ENCODE results near the gene TBCA.

DNA sequence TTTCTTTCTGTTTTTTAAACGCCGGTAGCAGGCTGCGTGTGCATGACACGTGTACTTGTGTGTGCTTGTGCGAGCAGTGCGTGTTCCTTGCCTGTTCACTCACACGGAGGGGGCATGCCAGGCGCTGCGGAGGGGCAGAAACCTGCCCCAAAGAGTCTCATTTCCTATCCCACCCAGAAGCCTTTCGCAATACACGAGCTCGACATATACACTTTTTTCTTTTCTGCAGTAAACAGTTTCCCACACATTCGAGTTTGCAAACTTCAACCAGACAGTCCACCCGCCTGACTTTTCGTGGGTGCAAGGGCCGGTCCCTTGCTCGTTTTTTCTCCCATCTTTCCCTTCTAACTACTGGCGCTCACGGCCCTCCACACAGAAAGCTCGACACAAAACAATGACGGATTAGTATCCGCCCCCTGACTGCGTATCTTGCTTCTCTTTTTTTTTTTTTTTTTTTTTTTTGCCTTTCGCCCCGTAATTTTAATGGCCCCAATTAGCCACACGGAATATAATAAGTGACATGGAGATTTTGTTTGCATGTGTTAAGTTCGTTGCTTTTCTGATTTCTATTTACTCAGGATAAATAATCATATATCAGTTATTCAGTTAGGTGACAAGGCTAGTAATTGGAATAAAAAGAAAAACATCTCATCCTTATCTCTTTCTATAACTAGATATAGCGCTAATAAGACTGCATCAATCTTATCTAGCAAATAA lies 132.3 kb downstream of the TBCA start:
- TF ChIP-seq, protein P1, sequence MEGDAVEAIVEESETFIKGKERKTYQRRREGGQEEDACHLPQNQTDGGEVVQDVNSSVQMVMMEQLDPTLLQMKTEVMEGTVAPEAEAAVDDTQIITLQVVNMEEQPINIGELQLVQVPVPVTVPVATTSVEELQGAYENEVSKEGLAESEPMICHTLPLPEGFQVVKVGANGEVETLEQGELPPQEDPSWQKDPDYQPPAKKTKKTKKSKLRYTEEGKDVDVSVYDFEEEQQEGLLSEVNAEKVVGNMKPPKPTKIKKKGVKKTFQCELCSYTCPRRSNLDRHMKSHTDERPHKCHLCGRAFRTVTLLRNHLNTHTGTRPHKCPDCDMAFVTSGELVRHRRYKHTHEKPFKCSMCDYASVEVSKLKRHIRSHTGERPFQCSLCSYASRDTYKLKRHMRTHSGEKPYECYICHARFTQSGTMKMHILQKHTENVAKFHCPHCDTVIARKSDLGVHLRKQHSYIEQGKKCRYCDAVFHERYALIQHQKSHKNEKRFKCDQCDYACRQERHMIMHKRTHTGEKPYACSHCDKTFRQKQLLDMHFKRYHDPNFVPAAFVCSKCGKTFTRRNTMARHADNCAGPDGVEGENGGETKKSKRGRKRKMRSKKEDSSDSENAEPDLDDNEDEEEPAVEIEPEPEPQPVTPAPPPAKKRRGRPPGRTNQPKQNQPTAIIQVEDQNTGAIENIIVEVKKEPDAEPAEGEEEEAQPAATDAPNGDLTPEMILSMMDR (conservative IDR thresholded peaks at IDR 0.05 in 1 of 2, IDR thresholded peaks at IDR 0.05 in 1 of 2; ENCODE audit: extremely low read depth in 1 of 2, insufficient read depth in 1 of 2, low read depth in 1 of 2, low read length in 2 of 2): no peak
- TF ChIP-seq EZH2 (IDR thresholded peaks at IDR 0.05; ENCODE audit: borderline replicate concordance, low read length): no peak

All from mammary epithelial cell (primary cell).